Ishikawa (cell line): ENCODE results near the gene OPCML.

Experiments
- CEBPB ChIP-seq: IDR thresholded peaks from 2 replicates; pipeline ENCODE4 v1.6.1; 2012
- TAF1 ChIP-seq: IDR thresholded peaks from 2 replicates; pipeline ENCODE4 v1.6.1; 2012; ENCODE audit warnings: low read depth, mild to moderate bottlenecking
- YY1 ChIP-seq: IDR thresholded peaks from 2 replicates; pipeline ENCODE4 v1.6.1; 2012; ENCODE audit warnings: low read depth

DNA sequence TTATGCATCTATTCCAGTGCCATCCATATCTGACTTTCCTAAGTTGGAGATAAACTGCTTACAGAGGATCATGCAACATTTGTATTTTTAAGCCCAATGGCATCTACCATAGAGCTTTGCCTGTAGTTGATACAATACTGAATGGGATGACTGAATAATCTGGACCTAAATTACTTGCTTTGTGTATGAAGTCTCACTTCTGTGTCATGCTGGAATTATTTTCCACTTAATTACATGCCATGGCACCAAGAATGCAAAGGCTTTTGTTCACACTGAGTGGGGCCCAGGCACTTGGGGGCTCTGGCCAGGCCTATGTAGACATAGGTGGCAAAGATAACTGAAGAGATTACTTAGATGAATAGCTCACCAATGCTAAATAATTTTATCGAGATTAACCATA is 51.6 kb downstream of the OPCML start:
- TF ChIP-seq YY1 (no peak), CEBPB (no peak), TAF1 (no peak)
